GM19455 (cell line): ENCODE results near the gene TRAF2.
A peak's percentile ranks its signal among the peaks of the same experiment; 100 is the strongest.

Experiments
- ATAC-seq: cut with Tn5 transposase; IDR thresholded peaks from one replicate; pipeline ENCODE4 v1.9.1; 2021; ENCODE audit not compliant: unreplicated experiment

Gene TRAF2

GRCh38 chr9:136936645-136937170 lies 50.4 kb downstream of the TRAF2 start:
- no peak for ATAC-seq

- ATAC-seq, result no peak
Observed at GRCh38 chr9:136937186-136938001, 51.1 kb downstream of the TRAF2 start.

GRCh38 chr9:136939431-136939995 lies 53.2 kb downstream of the TRAF2 start:
- ATAC-seq, result no peak

GRCh38 chr9:136939996-136940525 lies 53.7 kb downstream of the TRAF2 start:
- ATAC-seq, result no peak

GRCh38 chr9:136940526-136941230 lies 54.4 kb downstream of the TRAF2 start:
- no peak for ATAC-seq

GRCh38 chr9:136941231-136942111 lies 55.2 kb downstream of the TRAF2 start:
- ATAC-seq, result no peak

GRCh38 chr9:136942112-136942880 lies 56.0 kb downstream of the TRAF2 start:
- no peak for ATAC-seq

- ATAC-seq, result no peak
Observed at GRCh38 chr9:136942881-136943230, 56.5 kb downstream of the TRAF2 start.

GRCh38 chr9:136943291-136944211 lies 57.2 kb downstream of the TRAF2 start:
- ATAC-seq, result peak; percentile 28

- ATAC-seq, result peak; percentile 41
Observed at GRCh38 chr9:136944212-136944518, 57.8 kb downstream of the TRAF2 start.

- ATAC-seq, result peak; percentile 73
Observed at GRCh38 chr9:136944519-136945332, 58.4 kb downstream of the TRAF2 start, which contains the start of the genes C8G and FBXW5. TSS of gene C8G (plus strand) at chr9:136945243. CDS start at chr9:136945321, 78 bp downstream. TSS of gene FBXW5 (minus strand) at chr9:136944738. CDS start at chr9:136944083, 655 bp downstream.

GRCh38 chr9:136945333-136946227 lies 59.3 kb downstream of the TRAF2 start:
- no peak for ATAC-seq

GRCh38 chr9:136946228-136947027 lies 60.1 kb downstream of the TRAF2 start:
- ATAC-seq, result no peak

GRCh38 chr9:136947028-136947891 lies 60.9 kb downstream of the TRAF2 start:
- no peak for ATAC-seq

- ATAC-seq, result no peak
Observed at GRCh38 chr9:136947955-136948510, 61.7 kb downstream of the TRAF2 start.
